Neutrophil (primary cell): Measurements from ENCODE around the gene HENMT1.

Experiments used
- H3K27ac ChIP-seq: fragments of 200-600 bp; sonication (generic); 2 replicates; pipeline ENCODE4 v1.5.1; 2016; ENCODE audit warnings: mild to moderate bottlenecking, moderate library complexity
- H3K27me3 ChIP-seq: fragments of 200-600 bp; sonication (generic); 2 replicates; pipeline ENCODE4 v1.6.0; 2016; ENCODE audit warnings: mild to moderate bottlenecking
- H3K36me3 ChIP-seq: fragments of 200-600 bp; sonication (generic); 2 replicates; pipeline ENCODE4 v1.5.1; 2017
- H3K4me1 ChIP-seq, 2 experiments: fragments of 200-600 bp in 1 of 2; sonication (generic) in 1 of 2; 1 replicate in 1 of 2; 2 replicates in 1 of 2; pipeline versions ENCODE4 v1.5.1 to v1.6.1; 2013 to 2016; ENCODE audit warnings: low read depth in 1 of 2, low read length in 1 of 2, mild to moderate bottlenecking in 1 of 2, moderate library complexity in 1 of 2; ENCODE audit not compliant: control insufficient read depth in 1 of 2, insufficient read depth in 1 of 2
- H3K4me3 ChIP-seq, 2 experiments: fragments of 200-600 bp in 1 of 2; sonication (generic) in 1 of 2; 1 replicate in 1 of 2; 2 replicates in 1 of 2; pipeline ENCODE4 v1.5.1; 2013 to 2016; ENCODE audit warnings: low read depth in 1 of 2, low read length in 1 of 2, mild to moderate bottlenecking in 1 of 2, moderate library complexity in 1 of 2
- H3K9me3 ChIP-seq: fragments of 200-600 bp; sonication (generic); 2 replicates; pipeline ENCODE4 v1.5.1; 2016
- TF ChIP-seq, protein P1 (sequence below): fragments of 200-600 bp; sonication (generic); IDR thresholded peaks from 2 replicates; pipeline ENCODE4 v1.5.1; 2016; ENCODE audit warnings: antibody characterized with exemption

The HENMT1 gene

DNA sequence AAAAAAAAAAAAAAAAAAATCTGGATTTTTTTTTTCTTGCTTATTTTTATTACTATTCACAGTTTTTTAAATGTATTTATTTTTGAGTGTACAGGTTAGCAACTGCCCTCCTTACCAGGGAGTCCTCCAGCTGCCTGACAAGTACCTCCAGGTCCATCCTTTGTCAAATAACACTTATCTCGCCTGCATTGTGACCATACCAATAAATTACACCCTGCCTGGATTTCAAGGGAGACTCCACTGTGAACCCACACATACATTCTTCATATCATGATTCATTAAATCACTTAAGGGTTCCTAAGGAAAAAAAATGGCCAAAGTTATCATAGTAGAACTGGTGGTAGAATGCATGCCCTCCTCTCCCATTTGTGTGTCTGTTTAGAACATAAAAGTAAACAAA is 62.6 kb downstream of the HENMT1 start:
- peaks cover 0 to 11% of the 10 kb centered on the region in 2 experiments for H3K4me1 ChIP-seq
- H3K27ac ChIP-seq, result no peak overlapping the region
- TF ChIP-seq, protein P1, sequence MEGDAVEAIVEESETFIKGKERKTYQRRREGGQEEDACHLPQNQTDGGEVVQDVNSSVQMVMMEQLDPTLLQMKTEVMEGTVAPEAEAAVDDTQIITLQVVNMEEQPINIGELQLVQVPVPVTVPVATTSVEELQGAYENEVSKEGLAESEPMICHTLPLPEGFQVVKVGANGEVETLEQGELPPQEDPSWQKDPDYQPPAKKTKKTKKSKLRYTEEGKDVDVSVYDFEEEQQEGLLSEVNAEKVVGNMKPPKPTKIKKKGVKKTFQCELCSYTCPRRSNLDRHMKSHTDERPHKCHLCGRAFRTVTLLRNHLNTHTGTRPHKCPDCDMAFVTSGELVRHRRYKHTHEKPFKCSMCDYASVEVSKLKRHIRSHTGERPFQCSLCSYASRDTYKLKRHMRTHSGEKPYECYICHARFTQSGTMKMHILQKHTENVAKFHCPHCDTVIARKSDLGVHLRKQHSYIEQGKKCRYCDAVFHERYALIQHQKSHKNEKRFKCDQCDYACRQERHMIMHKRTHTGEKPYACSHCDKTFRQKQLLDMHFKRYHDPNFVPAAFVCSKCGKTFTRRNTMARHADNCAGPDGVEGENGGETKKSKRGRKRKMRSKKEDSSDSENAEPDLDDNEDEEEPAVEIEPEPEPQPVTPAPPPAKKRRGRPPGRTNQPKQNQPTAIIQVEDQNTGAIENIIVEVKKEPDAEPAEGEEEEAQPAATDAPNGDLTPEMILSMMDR, result no peak
- H3K27me3 ChIP-seq, result no peaks in the 10 kb centered on the region
- peaks cover 24% of the 10 kb centered on the region for H3K36me3 ChIP-seq
- no peak overlapping the region for H3K4me3 ChIP-seq
- no peaks in the 10 kb centered on the region for H3K9me3 ChIP-seq
